ENCODE data around the gene IFTAP.

DNA sequence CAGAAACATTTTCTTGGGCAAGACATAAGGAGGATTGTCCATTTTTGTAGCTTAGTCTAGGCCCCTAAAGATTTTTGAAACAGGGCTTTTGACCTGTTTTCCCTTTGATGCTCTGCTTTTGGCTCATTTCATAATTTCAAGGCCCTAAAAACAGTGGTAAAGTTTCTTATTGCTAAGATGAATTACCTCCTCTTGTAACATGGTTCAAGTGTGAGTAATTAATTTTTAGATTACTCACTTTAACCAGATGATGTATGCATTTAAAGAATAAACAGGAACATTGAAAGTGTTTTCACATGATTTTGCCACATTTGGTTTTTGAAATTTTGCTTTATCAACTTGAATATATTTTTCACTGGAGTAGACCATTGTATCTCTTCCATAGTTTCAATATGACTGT, 2.6 kb downstream of the IFTAP start:
- TF ChIP-seq GATA3 (IDR thresholded peaks at IDR 0.05; ENCODE audit: low read depth, low read length) (no peak), GATA2 (IDR thresholded peaks at IDR 0.05; ENCODE audit: low read depth, low read length) (no peak)

Measured in SH-SY5Y (cell line).